GM23338 (cell line): ENCODE data around the gene TMEM271. TPM values are rescaled to one million over a fixed set of nuclear protein-coding genes. Genes with fewer than 3 reads are reported as not detected.
"Not testable (repeated sequence)": the region's sequence is repeated elsewhere in the genome, so short reads cannot be mapped to it uniquely, and the experiment has no call there.

Experiments
- ATAC-seq: fragments of 200-7000 bp; cut with Tn5 transposase; 3 replicates; pipeline ENCODE4 v1.9.1; 2020
- DNase-seq: peaks from one replicate; pipeline ENCODE4 v3.0.0-alpha.2; 2015; ENCODE audit warnings: low spot score
- H2AFZ ChIP-seq: fragments of 200-600 bp; sonication (generic); 2 replicates; pipeline ENCODE4 v1.8.0; 2016; ENCODE audit warnings: antibody characterized with exemption, mild to moderate bottlenecking, moderate library complexity
- H3F3A ChIP-seq: fragments of 200-600 bp; sonication (generic); replicated peaks from 2 replicates; pipeline ENCODE4 v1.8.0; 2017; ENCODE audit warnings: antibody characterized with exemption, mixed run types, low read depth
- H3K27ac ChIP-seq: fragments of 200-600 bp; sonication (generic); 2 replicates; pipeline ENCODE4 v1.6.1; 2016; ENCODE audit warnings: low read depth
- H3K27me3 ChIP-seq: fragments of 200-600 bp; sonication (generic); 2 replicates; pipeline ENCODE4 v1.8.0; 2016; ENCODE audit warnings: mild to moderate bottlenecking, mixed run types, moderate library complexity; ENCODE audit not compliant: insufficient read depth
- H3K36me3 ChIP-seq: fragments of 200-600 bp; sonication (generic); 2 replicates; pipeline ENCODE4 v1.8.0; 2016; ENCODE audit warnings: mild to moderate bottlenecking; ENCODE audit not compliant: insufficient read depth
- H3K4me1 ChIP-seq: fragments of 200-600 bp; sonication (generic); 2 replicates; pipeline ENCODE4 v1.8.0; 2016; ENCODE audit warnings: mild to moderate bottlenecking, moderate library complexity; ENCODE audit not compliant: insufficient read depth
- H3K4me2 ChIP-seq: fragments of 200-600 bp; sonication (generic); 2 replicates; pipeline ENCODE4 v1.7.1; 2017; ENCODE audit warnings: mixed run types
- H3K4me3 ChIP-seq: fragments of 200-600 bp; sonication (generic); 2 replicates; pipeline ENCODE4 v1.6.1; 2016; ENCODE audit warnings: mixed run types
- H3K79me2 ChIP-seq: fragments of 200-600 bp; sonication (generic); replicated peaks from 2 replicates; pipeline ENCODE4 v1.8.0; 2017; ENCODE audit warnings: mild to moderate bottlenecking; ENCODE audit not compliant: insufficient read depth
- H3K9me2 ChIP-seq: fragments of 200-600 bp; sonication (generic); 2 replicates; pipeline ENCODE4 v1.8.0; 2017; ENCODE audit not compliant: insufficient read depth
- H4K20me1 ChIP-seq: fragments of 200-600 bp; sonication (generic); replicated peaks from 2 replicates; pipeline ENCODE4 v1.8.0; 2017; ENCODE audit warnings: mild to moderate bottlenecking; ENCODE audit not compliant: insufficient read depth
- H3K27ac Mint-ChIP-seq: 2 replicates; pipeline ENCODE4 v1.8.0; 2020; ENCODE audit warnings: inconsistent platforms, mild to moderate bottlenecking, moderate library complexity, mixed read lengths
- H3K27me3 Mint-ChIP-seq: 3 replicates; pipeline ENCODE4 v1.8.0; 2022; ENCODE audit warnings: low read depth, mild to moderate bottlenecking, moderate library complexity, mixed read lengths, inconsistent platforms; ENCODE audit not compliant: insufficient read depth, poor library complexity
- H3K36me3 Mint-ChIP-seq: 3 replicates; pipeline ENCODE4 v1.8.0; 2021; ENCODE audit warnings: low read depth, mild to moderate bottlenecking, inconsistent platforms, moderate library complexity, mixed read lengths
- H3K4me1 Mint-ChIP-seq: 3 replicates; pipeline ENCODE4 v1.8.0; 2020; ENCODE audit warnings: mild to moderate bottlenecking, inconsistent platforms, mixed read lengths
- H3K4me3 Mint-ChIP-seq: 3 replicates; pipeline ENCODE4 v1.8.0; 2021; ENCODE audit warnings: moderate library complexity, mild to moderate bottlenecking, inconsistent platforms, mixed read lengths
- H3K9me3 Mint-ChIP-seq: 3 replicates; pipeline ENCODE4 v1.8.0; 2020; ENCODE audit warnings: moderate library complexity, mild to moderate bottlenecking, inconsistent platforms, mixed read lengths
- polyA plus RNA-seq: library from polyadenylated mRNA; unstranded; fragments of >200 nt; fragmentation: Nextera tagmentation; extraction: Ambion mirVana; gene quantifications from 2 replicates; pipeline ENCODE4 v1.2.1, GENCODE V29; 2016
- total RNA-seq: library from RNA; depleted of rRNA; stranded (reverse); fragments of >200 nt; shearing (Covaris generic); gene quantifications from 2 replicates; pipeline ENCODE4 v1.2.3, GENCODE V29; 2014
- TF ChIP-seq, protein P1 (sequence below): fragments of 250-450 bp; sonication (Bioruptor Pico); IDR thresholded peaks from 2 replicates; pipeline ENCODE4 v1.5.0; 2020; ENCODE audit warnings: mild to moderate bottlenecking, moderate library complexity

TMEM271 gene
- total and polyA plus RNA-seq, 2 experiments from 2014 or later: 0.11 TPM; not detected in 1

GRCh38 chr4:566035-566434, 10.1 kb downstream of the TMEM271 start:
- no peak overlapping the region for H3K4me3 ChIP-seq
- no peak overlapping the region for H3K27ac ChIP-seq
- H3K4me1 Mint-ChIP-seq: no peaks in the 10 kb centered on the region; the same call in 2 of the 3 replicates
- H4K20me1 ChIP-seq: no peaks in the 10 kb centered on the region
- H3K36me3 ChIP-seq: no peaks in the 10 kb centered on the region
- peaks cover 7% of the 10 kb centered on the region; the same call in 2 of the 3 replicates for H3K36me3 Mint-ChIP-seq
- no peak overlapping the region for H3K4me3 Mint-ChIP-seq
- H3K27ac Mint-ChIP-seq: no peak overlapping the region
- H3F3A ChIP-seq: no peaks in the 10 kb centered on the region
- H3K4me1 ChIP-seq: no peaks in the 10 kb centered on the region
- no peak for ATAC-seq
- no peak overlapping the region for H3K4me2 ChIP-seq
- peaks cover 51% of the 10 kb centered on the region for H3K9me3 Mint-ChIP-seq
- no peaks in the 10 kb centered on the region for H3K9me2 ChIP-seq
- DNase-seq: no peak
- no peaks in the 10 kb centered on the region for H3K79me2 ChIP-seq
- TF ChIP-seq, protein P1, sequence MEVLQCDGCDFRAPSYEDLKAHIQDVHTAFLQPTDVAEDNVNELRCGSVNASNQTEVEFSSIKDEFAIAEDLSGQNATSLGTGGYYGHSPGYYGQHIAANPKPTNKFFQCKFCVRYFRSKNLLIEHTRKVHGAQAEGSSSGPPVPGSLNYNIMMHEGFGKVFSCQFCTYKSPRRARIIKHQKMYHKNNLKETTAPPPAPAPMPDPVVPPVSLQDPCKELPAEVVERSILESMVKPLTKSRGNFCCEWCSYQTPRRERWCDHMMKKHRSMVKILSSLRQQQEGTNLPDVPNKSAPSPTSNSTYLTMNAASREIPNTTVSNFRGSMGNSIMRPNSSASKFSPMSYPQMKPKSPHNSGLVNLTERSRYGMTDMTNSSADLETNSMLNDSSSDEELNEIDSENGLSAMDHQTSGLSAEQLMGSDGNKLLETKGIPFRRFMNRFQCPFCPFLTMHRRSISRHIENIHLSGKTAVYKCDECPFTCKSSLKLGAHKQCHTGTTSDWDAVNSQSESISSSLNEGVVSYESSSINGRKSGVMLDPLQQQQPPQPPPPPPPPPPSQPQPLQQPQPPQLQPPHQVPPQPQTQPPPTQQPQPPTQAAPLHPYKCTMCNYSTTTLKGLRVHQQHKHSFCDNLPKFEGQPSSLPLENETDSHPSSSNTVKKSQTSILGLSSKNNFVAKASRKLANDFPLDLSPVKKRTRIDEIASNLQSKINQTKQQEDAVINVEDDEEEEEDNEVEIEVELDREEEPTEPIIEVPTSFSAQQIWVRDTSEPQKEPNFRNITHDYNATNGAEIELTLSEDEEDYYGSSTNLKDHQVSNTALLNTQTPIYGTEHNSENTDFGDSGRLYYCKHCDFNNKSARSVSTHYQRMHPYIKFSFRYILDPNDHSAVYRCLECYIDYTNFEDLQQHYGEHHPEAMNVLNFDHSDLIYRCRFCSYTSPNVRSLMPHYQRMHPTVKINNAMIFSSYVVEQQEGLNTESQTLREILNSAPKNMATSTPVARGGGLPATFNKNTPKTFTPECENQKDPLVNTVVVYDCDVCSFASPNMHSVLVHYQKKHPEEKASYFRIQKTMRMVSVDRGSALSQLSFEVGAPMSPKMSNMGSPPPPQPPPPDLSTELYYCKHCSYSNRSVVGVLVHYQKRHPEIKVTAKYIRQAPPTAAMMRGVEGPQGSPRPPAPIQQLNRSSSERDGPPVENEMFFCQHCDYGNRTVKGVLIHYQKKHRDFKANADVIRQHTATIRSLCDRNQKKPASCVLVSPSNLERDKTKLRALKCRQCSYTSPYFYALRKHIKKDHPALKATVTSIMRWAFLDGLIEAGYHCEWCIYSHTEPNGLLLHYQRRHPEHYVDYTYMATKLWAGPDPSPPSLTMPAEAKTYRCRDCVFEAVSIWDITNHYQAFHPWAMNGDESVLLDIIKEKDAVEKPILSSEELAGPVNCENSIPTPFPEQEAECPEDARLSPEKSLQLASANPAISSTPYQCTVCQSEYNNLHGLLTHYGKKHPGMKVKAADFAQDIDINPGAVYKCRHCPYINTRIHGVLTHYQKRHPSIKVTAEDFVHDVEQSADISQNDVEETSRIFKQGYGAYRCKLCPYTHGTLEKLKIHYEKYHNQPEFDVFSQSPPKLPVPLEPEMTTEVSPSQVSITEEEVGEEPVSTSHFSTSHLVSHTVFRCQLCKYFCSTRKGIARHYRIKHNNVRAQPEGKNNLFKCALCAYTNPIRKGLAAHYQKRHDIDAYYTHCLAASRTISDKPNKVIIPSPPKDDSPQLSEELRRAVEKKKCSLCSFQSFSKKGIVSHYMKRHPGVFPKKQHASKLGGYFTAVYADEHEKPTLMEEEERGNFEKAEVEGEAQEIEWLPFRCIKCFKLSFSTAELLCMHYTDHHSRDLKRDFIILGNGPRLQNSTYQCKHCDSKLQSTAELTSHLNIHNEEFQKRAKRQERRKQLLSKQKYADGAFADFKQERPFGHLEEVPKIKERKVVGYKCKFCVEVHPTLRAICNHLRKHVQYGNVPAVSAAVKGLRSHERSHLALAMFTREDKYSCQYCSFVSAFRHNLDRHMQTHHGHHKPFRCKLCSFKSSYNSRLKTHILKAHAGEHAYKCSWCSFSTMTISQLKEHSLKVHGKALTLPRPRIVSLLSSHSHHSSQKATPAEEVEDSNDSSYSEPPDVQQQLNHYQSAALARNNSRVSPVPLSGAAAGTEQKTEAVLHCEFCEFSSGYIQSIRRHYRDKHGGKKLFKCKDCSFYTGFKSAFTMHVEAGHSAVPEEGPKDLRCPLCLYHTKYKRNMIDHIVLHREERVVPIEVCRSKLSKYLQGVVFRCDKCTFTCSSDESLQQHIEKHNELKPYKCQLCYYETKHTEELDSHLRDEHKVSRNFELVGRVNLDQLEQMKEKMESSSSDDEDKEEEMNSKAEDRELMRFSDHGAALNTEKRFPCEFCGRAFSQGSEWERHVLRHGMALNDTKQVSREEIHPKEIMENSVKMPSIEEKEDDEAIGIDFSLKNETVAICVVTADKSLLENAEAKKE (CRISPR knock-in tag): no peak
- peaks cover 9% of the 10 kb centered on the region for H3K27me3 Mint-ChIP-seq
- no peak overlapping the region for H2AFZ ChIP-seq
- H3K27me3 ChIP-seq: peaks cover 7% of the 10 kb centered on the region; the same call in 1 of the 2 replicates

GRCh38 chr4:565614-566013, 10.5 kb downstream of the TMEM271 start:
- H3K9me3 Mint-ChIP-seq: peaks cover 51% of the 10 kb centered on the region
- not testable (repeated sequence) for H3K27ac Mint-ChIP-seq

DNA sequence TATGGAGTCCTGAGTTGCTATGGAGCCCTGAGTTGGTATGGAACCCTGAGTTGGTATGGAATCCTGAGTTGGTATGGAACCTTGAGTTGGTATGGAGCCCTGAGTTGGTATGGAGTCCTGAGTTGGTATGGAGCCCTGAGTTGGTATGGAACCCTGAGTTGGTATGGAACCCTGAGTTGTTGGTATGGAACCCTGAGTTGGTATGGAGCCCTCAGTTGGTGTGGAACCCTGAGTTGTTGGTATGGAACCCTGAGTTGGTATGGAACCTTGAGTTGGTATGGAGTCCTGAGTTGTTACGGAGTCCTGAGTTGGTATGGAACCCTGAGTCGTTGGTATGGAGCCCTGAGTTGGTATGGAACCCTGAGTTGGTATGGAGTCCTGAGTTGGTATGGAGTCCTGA, 13.6 kb downstream of the TMEM271 start:
- not testable (repeated sequence) for H3K79me2 ChIP-seq, H3K36me3 Mint-ChIP-seq, H3K4me3 Mint-ChIP-seq, H3K36me3 ChIP-seq, H3K9me2 ChIP-seq, H3K4me1 ChIP-seq, DNase-seq, H3K4me2 ChIP-seq, H2AFZ ChIP-seq, H3K4me3 ChIP-seq, H3K27ac Mint-ChIP-seq, H4K20me1 ChIP-seq, H3F3A ChIP-seq, H3K27me3 Mint-ChIP-seq, H3K27ac ChIP-seq, H3K4me1 Mint-ChIP-seq, H3K27me3 ChIP-seq, ATAC-seq
- peaks cover 60% of the 10 kb centered on the region for H3K9me3 Mint-ChIP-seq

More at GRCh38 chr4:565614-566013, 10.5 kb downstream of the TMEM271 start:
- H3K4me1 ChIP-seq, H3K27ac ChIP-seq, H3K4me3 ChIP-seq, H3K36me3 ChIP-seq, H3K36me3 Mint-ChIP-seq, H3K79me2 ChIP-seq, DNase-seq, H3K27me3 Mint-ChIP-seq, H3K4me3 Mint-ChIP-seq, H3F3A ChIP-seq, H4K20me1 ChIP-seq, H2AFZ ChIP-seq, H3K4me2 ChIP-seq, ATAC-seq, H3K4me1 Mint-ChIP-seq, H3K27me3 ChIP-seq, H3K9me2 ChIP-seq: not testable (repeated sequence)
